Sigmoid colon (tissue), 4 donors: ENCODE data around the gene TM9SF3.
"Not testable (repeated sequence)": the region's sequence is repeated elsewhere in the genome, so short reads cannot be mapped to it uniquely, and the experiment has no call there.

Experiments
- CTCF ChIP-seq, 4 experiments: fragments of 450-650 bp in 3 of 4; fragments of 200-600 bp in 1 of 4; IDR thresholded peaks; one replicate each; pipeline ENCODE4 v1.5.1; 2016 to 2019; ENCODE audit warnings: antibody characterized with exemption in 4 of 4, mild to moderate bottlenecking in 3 of 4, moderate library complexity in 2 of 4
- EP300 ChIP-seq, 4 donors: sonication (generic); formaldehyde crosslinking; IDR thresholded peaks; one replicate each; pipeline ENCODE4 v1.6.1; 2017; ENCODE audit warnings: antibody characterized with exemption in 4 of 4
- POLR2A ChIP-seq, 2 donors: fragments of 450-650 bp; IDR thresholded peaks; one replicate each; pipeline ENCODE4 v1.6.1; 2016; ENCODE audit warnings: antibody characterized with exemption in 2 of 2, mild to moderate bottlenecking in 2 of 2, moderate library complexity in 2 of 2

- not testable (repeated sequence) for TF ChIP-seq CTCF, POLR2A, EP300 (IDR thresholded peaks at IDR 0.05)
Observed at GRCh38 chr10:96574564-96574963, 12.2 kb downstream of the TM9SF3 start.
